Lower leg skin (tissue), 3 donors: ENCODE data around the gene NISCH.

ENCODE experiments used
- CTCF ChIP-seq, 3 donors: fragments of 450-650 bp; IDR thresholded peaks; one replicate each; pipeline ENCODE4 v1.5.1; 2016; ENCODE audit warnings: antibody characterized with exemption in 3 of 3, mild to moderate bottlenecking in 3 of 3, moderate library complexity in 2 of 3
- POLR2A ChIP-seq, 2 donors: fragments of 450-650 bp; IDR thresholded peaks; one replicate each; pipeline ENCODE4 v1.6.1; 2016 to 2017; ENCODE audit warnings: antibody characterized with exemption in 2 of 2, mild to moderate bottlenecking in 1 of 2, moderate library complexity in 1 of 2

GRCh38 chr3:52452570-52453221 is 2.7 kb upstream of the NISCH start:
- TF ChIP-seq CTCF (IDR thresholded peaks at IDR 0.05) (no peak), POLR2A (IDR thresholded peaks at IDR 0.05) (no peak)
